ENCODE data around the gene PAQR9. TPM values are rescaled to one million over a fixed set of nuclear protein-coding genes. Genes with fewer than 3 reads are reported as not detected.

The PAQR9 gene
- total and polyA plus RNA-seq, 2 donors (not counting 3 experiments of a cell fraction or from before 2014, with no cell fraction given): not detected

Small RNAs within 50 kb of the gene (small RNA-seq; reads per million reads assigned to genes)
- gene AC021074.2 (ENCODE audit: insufficient read depth, insufficient read length, low read depth, low replicate concordance): not detected

Other genes starting within 250 kb of the PAQR9 start
- 5.6 and 5.9 TPM in 2 replicates for gene TRPC1, start 239.6 kb downstream of the PAQR9 start, total RNA-seq
- gene TRPC1, start 239.6 kb downstream of the PAQR9 start, polyA plus RNA-seq: 3.0 and 3.5 TPM in 2 replicates
- not detected in 2 replicates for gene PCOLCE2, start 74.6 kb downstream of the PAQR9 start, total RNA-seq
- not detected in 2 replicates for gene PCOLCE2, start 74.6 kb downstream of the PAQR9 start, polyA plus RNA-seq
- gene U2SURP, start 37.9 kb upstream of the PAQR9 start, total RNA-seq: 85.2 and 92.4 TPM in 2 replicates
- gene U2SURP, start 37.9 kb upstream of the PAQR9 start, polyA plus RNA-seq: 8.0 and 12.6 TPM in 2 replicates
- gene CHST2, start 156.1 kb upstream of the PAQR9 start, total RNA-seq: 2.5 and 6.5 TPM in 2 replicates
- 4.3 and 5.2 TPM in 2 replicates for gene CHST2, start 156.1 kb upstream of the PAQR9 start, polyA plus RNA-seq

Measured in endothelial cell of umbilical vein (primary cell).